ENCODE results near the gene MACF1. TPM values are rescaled to one million over a fixed set of nuclear protein-coding genes. Genes with fewer than 3 reads are reported as not detected.

MACF1 gene
- total and polyA plus RNA-seq, 2 donors (not counting 1 experiment from before 2014, with no cell fraction given) = 64.1 to 159 TPM

GRCh38 chr1:39378377-39378776 is 173.9 kb downstream of the MACF1 start:
- H3K9me3 Mint-ChIP-seq (ENCODE audit: insufficient read depth) = no peaks in the 10 kb centered on the region
- Histone ChIP-seq H3K4me1 (ENCODE audit: control insufficient read depth in 2 of 2, insufficient read depth in 2 of 2, low read length in 2 of 2) (no peaks in the 10 kb centered on the region), H3K36me3 (replicated peaks in 1 of 2; ENCODE audit: control extremely low read depth in 1 of 2, control insufficient read depth in 1 of 2, extremely low read depth in 1 of 2, insufficient read depth in 2 of 2, low read length in 1 of 2) (peaks cover 5 to 66% of the 10 kb centered on the region in 2 experiments), H3K27me3 (replicated peaks in 1 of 4; ENCODE audit: control extremely low read depth in 1 of 4, control insufficient read depth in 3 of 4, insufficient read depth in 4 of 4, low read length in 3 of 4) (no peaks in the 10 kb centered on the region), H3K9me3 (ENCODE audit: control extremely low read depth in 1 of 3, control insufficient read depth in 2 of 3, insufficient read depth in 1 of 3, low read length in 2 of 3) (no peaks in the 10 kb centered on the region), H3K9ac (ENCODE audit: low read length) (no peak overlapping the region), H3K79me2 (ENCODE audit: control insufficient read depth, insufficient read depth, low read length) (peaks cover 13% of the 10 kb centered on the region), H2AFZ (ENCODE audit: insufficient read depth, low read depth, low read length, poor library complexity, severe bottlenecking) (no peak overlapping the region), H3K27ac (ENCODE audit: low read length in 2 of 2) (no peak overlapping the region), H4K20me1 (ENCODE audit: control insufficient read depth, insufficient read depth, low read length, poor library complexity, severe bottlenecking) (peaks cover 5% of the 10 kb centered on the region), H3K4me2 (replicated peaks; ENCODE audit: low read depth, low read length, poor library complexity, severe bottlenecking) (no peak overlapping the region), H3K4me3 (ENCODE audit: control extremely low read depth in 1 of 5, extremely low read depth in 1 of 5, insufficient read depth in 1 of 5, low read depth in 2 of 5, low read length in 4 of 5) (no peak overlapping the region)
- TF ChIP-seq, protein P1, sequence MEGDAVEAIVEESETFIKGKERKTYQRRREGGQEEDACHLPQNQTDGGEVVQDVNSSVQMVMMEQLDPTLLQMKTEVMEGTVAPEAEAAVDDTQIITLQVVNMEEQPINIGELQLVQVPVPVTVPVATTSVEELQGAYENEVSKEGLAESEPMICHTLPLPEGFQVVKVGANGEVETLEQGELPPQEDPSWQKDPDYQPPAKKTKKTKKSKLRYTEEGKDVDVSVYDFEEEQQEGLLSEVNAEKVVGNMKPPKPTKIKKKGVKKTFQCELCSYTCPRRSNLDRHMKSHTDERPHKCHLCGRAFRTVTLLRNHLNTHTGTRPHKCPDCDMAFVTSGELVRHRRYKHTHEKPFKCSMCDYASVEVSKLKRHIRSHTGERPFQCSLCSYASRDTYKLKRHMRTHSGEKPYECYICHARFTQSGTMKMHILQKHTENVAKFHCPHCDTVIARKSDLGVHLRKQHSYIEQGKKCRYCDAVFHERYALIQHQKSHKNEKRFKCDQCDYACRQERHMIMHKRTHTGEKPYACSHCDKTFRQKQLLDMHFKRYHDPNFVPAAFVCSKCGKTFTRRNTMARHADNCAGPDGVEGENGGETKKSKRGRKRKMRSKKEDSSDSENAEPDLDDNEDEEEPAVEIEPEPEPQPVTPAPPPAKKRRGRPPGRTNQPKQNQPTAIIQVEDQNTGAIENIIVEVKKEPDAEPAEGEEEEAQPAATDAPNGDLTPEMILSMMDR (IDR thresholded peaks at IDR 0.05) = no peak
- no peak for TF ChIP-seq EZH2 (IDR thresholded peaks at IDR 0.05; ENCODE audit: borderline replicate concordance, insufficient read depth, low read depth, low read length, poor library complexity, severe bottlenecking)
- no peak overlapping the region for H3K27ac Mint-ChIP-seq
- ATAC-seq (ENCODE audit: low read depth) (no peak), DNase-seq (no peak)
- no peak overlapping the region for H3K4me3 Mint-ChIP-seq
- ChIA-PET POLR2A (no interaction called here), CTCF (interaction anchor here (0.6 to 3.6 kb wide), 10 partner anchors 9 to 279 kb away, joined by 3 to 24 read pairs (median 4); no protein-coding TSS in a partner anchor)
- H3K27me3 Mint-ChIP-seq = no peaks in the 10 kb centered on the region
- intact Hi-C loops (cut with micrococcal nuclease) = no loop called here
- no peaks in the 10 kb centered on the region for H3K4me1 Mint-ChIP-seq
- WGBS (ENCODE audit: insufficient coverage) = 51% methylated on average over 2 of the region's 2 CpGs

DNA sequence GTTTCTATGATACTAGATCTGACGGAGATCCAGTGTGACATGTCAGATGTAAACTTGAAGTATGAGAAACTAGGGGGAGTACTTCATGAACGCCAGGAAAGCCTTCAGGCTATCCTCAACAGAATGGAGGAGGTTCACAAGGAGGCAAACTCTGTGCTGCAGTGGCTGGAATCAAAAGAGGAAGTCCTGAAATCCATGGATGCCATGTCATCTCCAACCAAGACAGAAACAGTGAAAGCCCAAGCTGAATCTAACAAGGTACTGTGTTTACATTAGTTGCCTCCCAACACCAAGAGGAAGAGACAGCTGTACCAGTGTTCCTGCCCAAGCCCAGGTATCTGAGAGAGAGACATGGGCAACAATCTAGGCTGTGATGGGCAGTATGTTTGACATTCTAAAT is 174.7 kb downstream of the MACF1 start:
- Histone ChIP-seq H3K27ac (ENCODE audit: low read length in 2 of 2) (no peak overlapping the region), H4K20me1 (ENCODE audit: control insufficient read depth, insufficient read depth, low read length, poor library complexity, severe bottlenecking) (peaks cover 5% of the 10 kb centered on the region), H3K9me3 (ENCODE audit: control extremely low read depth in 1 of 3, control insufficient read depth in 2 of 3, insufficient read depth in 1 of 3, low read length in 2 of 3) (no peaks in the 10 kb centered on the region), H3K4me3 (ENCODE audit: control extremely low read depth in 1 of 5, extremely low read depth in 1 of 5, insufficient read depth in 1 of 5, low read depth in 2 of 5, low read length in 4 of 5) (no peak overlapping the region), H3K27me3 (replicated peaks in 1 of 4; ENCODE audit: control extremely low read depth in 1 of 4, control insufficient read depth in 3 of 4, insufficient read depth in 4 of 4, low read length in 3 of 4) (no peaks in the 10 kb centered on the region), H2AFZ (ENCODE audit: insufficient read depth, low read depth, low read length, poor library complexity, severe bottlenecking) (no peak overlapping the region), H3K4me1 (ENCODE audit: control insufficient read depth in 2 of 2, insufficient read depth in 2 of 2, low read length in 2 of 2) (no peaks in the 10 kb centered on the region), H3K9ac (ENCODE audit: low read length) (no peak overlapping the region), H3K79me2 (ENCODE audit: control insufficient read depth, insufficient read depth, low read length) (peaks cover 13% of the 10 kb centered on the region), H3K4me2 (replicated peaks; ENCODE audit: low read depth, low read length, poor library complexity, severe bottlenecking) (no peak overlapping the region), H3K36me3 (replicated peaks in 1 of 2; ENCODE audit: control extremely low read depth in 1 of 2, control insufficient read depth in 1 of 2, extremely low read depth in 1 of 2, insufficient read depth in 2 of 2, low read length in 1 of 2) (peaks cover 5 to 65% of the 10 kb centered on the region in 2 experiments)
- POLR2A ChIA-PET = no interaction called here
- WGBS (ENCODE audit: insufficient coverage) = 100% methylated on average over 2 of the region's 2 CpGs
- no peaks in the 10 kb centered on the region for H3K9me3 Mint-ChIP-seq (ENCODE audit: insufficient read depth)
- no peak overlapping the region for H3K4me3 Mint-ChIP-seq
- intact Hi-C loops (cut with micrococcal nuclease) = no loop called here
- no peaks in the 10 kb centered on the region for H3K27me3 Mint-ChIP-seq
- H3K27ac Mint-ChIP-seq = no peak overlapping the region
- ATAC-seq (ENCODE audit: low read depth) (no peak), DNase-seq (no peak)
- no peaks in the 10 kb centered on the region for H3K4me1 Mint-ChIP-seq
- CTCF ChIA-PET = interaction anchor here (0.6 to 3.6 kb wide), 5 partner anchors 32 to 280 kb away, joined by 3 to 24 read pairs (median 5); no protein-coding TSS in a partner anchor
- TF ChIP-seq, protein P1 (IDR thresholded peaks at IDR 0.05) = no peak
- TF ChIP-seq EZH2 (IDR thresholded peaks at IDR 0.05; ENCODE audit: borderline replicate concordance, insufficient read depth, low read depth, low read length, poor library complexity, severe bottlenecking) = no peak
